HCT116 (cell line): Measurements from ENCODE around the gene DDX39A. TPM values are rescaled to one million over a fixed set of nuclear protein-coding genes. Genes with fewer than 3 reads are reported as not detected.
A peak's percentile ranks its signal among the peaks of the same experiment; 100 is the strongest.

ENCODE experiments used
- ATAC-seq: fragments of 200-7000 bp; cut with Tn5 transposase; 2 replicates; pipeline ENCODE4 v1.9.1; 2020; ENCODE audit warnings: mild to moderate bottlenecking, moderate library complexity
- BruUV-seq: library from RNA; stranded (reverse); fragments of 400-500 nt; replicated peaks from 2 replicates; lab custom pipeline; 2021; lab: Mats Ljungman, UMichigan
- CTCF ChIA-PET: fragments of 300-600 bp; sonication (Branson Sonifier 250); formaldehyde crosslinking; loops from one replicate; lab custom pipeline; 2021; ENCODE audit warnings: antibody characterized with exemption; lab: Charles Lee
- POLR2A ChIA-PET: fragments of 300-600, 350-600 bp; sonication (Branson Sonifier 250); formaldehyde crosslinking; loops from one replicate; lab custom pipeline; 2021; ENCODE audit warnings: antibody characterized with exemption; lab: Charles Lee
- RAD21 ChIA-PET, 2 experiments: fragments of 300-600 bp; sonication (Branson Sonifier 250); formaldehyde crosslinking; loops; one replicate each; lab custom pipeline; 2023; ENCODE audit warnings: low total read pairs in 2 of 2; ENCODE audit not compliant: uncharacterized antibody in 2 of 2, unreplicated experiment in 2 of 2, low non-redundant PET in 1 of 2; lab: Charles Lee
- DNase-seq: peaks from one replicate; pipeline ENCODE4 v3.0.0-alpha.2; 2010; ENCODE audit warnings: low read depth, low spot score
- H2AFZ ChIP-seq: fragments of 200-600 bp; shearing (Covaris generic), sonication (generic); 2 replicates; pipeline ENCODE4 v1.6.1; 2017; ENCODE audit warnings: low read depth, mixed run types, mixed read lengths, antibody characterized with exemption, low read length; ENCODE audit not compliant: poor library complexity, severe bottlenecking
- H3K27ac ChIP-seq: 2 replicates; pipeline ENCODE4 v1.5.1; 2012; ENCODE audit warnings: low read depth, low read length
- H3K27me3 ChIP-seq: fragments of 200-600 bp; sonication (generic); 2 replicates; pipeline ENCODE4 v1.6.1; 2016; ENCODE audit warnings: mixed run types, low read length, mixed read lengths; ENCODE audit not compliant: insufficient read depth
- H3K36me3 ChIP-seq, 2 experiments: fragments of 200-500 bp in 1 of 2; fragments of 200-600 bp in 1 of 2; sonication (Bioruptor generic) in 1 of 2; sonication (generic) in 1 of 2; 2 replicates each; pipeline versions ENCODE4 v1.5.1 to v1.6.1; 2014 to 2016; ENCODE audit warnings: low read length in 2 of 2, inconsistent platforms in 1 of 2, mixed read lengths in 1 of 2, mixed run types in 1 of 2; ENCODE audit not compliant: insufficient read depth in 2 of 2, control insufficient read depth in 1 of 2
- H3K4me1 ChIP-seq, 2 experiments: fragments of 200-600 bp in 1 of 2; sonication (generic) in 1 of 2; 2 replicates each; pipeline versions ENCODE4 v1.5.1 to v1.6.1; 2012 to 2017; ENCODE audit warnings: low read length in 2 of 2, inconsistent platforms in 1 of 2, mild to moderate bottlenecking in 1 of 2, mixed read lengths in 1 of 2, mixed run types in 1 of 2, moderate library complexity in 1 of 2; ENCODE audit not compliant: insufficient read depth in 2 of 2, control insufficient read depth in 1 of 2
- H3K4me2 ChIP-seq: fragments of 200-600 bp; sonication (generic); 2 replicates; pipeline ENCODE4 v1.6.1; 2017; ENCODE audit warnings: mixed run types, low read length, mixed read lengths
- H3K4me3 ChIP-seq, 2 experiments: fragments of 200-600 bp in 1 of 2; sonication (generic) in 1 of 2; replicated peaks in 1 of 2; 2 replicates each; pipeline ENCODE4 v1.5.1; 2011 to 2016; ENCODE audit warnings: low read length in 2 of 2, control low read depth in 1 of 2, low read depth in 1 of 2, mild to moderate bottlenecking in 1 of 2, mixed read lengths in 1 of 2, mixed run types in 1 of 2
- H3K79me2 ChIP-seq: fragments of 200-600 bp; sonication (generic); 2 replicates; pipeline ENCODE4 v1.6.1; 2017; ENCODE audit warnings: mild to moderate bottlenecking, mixed run types, low read length, moderate library complexity, mixed read lengths; ENCODE audit not compliant: insufficient read depth
- H3K9ac ChIP-seq: fragments of 200-600 bp; sonication (generic); 2 replicates; pipeline ENCODE4 v1.6.1; 2016; ENCODE audit warnings: low read length, mixed read lengths
- H3K9me2 ChIP-seq: fragments of 200-600 bp; sonication (generic), shearing (Covaris generic); 2 replicates; pipeline ENCODE4 v1.6.1; 2017; ENCODE audit warnings: mixed run types, mild to moderate bottlenecking, moderate library complexity; ENCODE audit not compliant: insufficient read depth
- H3K9me3 ChIP-seq, 2 experiments: fragments of 200-500 bp in 1 of 2; fragments of 200-600 bp in 1 of 2; sonication (Bioruptor generic) in 1 of 2; sonication (generic) in 1 of 2; 2 replicates each; pipeline ENCODE4 v1.6.1; 2014 to 2017; ENCODE audit warnings: low read length in 2 of 2, mixed read lengths in 2 of 2, inconsistent platforms in 1 of 2, low read depth in 1 of 2, mild to moderate bottlenecking in 1 of 2, mixed run types in 1 of 2, moderate library complexity in 1 of 2; ENCODE audit not compliant: control insufficient read depth in 1 of 2, insufficient read depth in 1 of 2
- H4K20me1 ChIP-seq: fragments of 200-600 bp; sonication (generic), shearing (Covaris generic); 2 replicates; pipeline ENCODE4 v1.6.1; 2017; ENCODE audit warnings: mixed run types, mild to moderate bottlenecking, moderate library complexity; ENCODE audit not compliant: insufficient read depth
- CEBPB ChIP-seq: IDR thresholded peaks from 2 replicates; pipeline ENCODE4 v1.6.1; 2012; ENCODE audit warnings: low read depth
- EGR1 ChIP-seq: IDR thresholded peaks from 2 replicates; pipeline ENCODE4 v1.6.1; 2012; ENCODE audit warnings: low read depth
- EZH2phosphoT487 ChIP-seq: fragments of 200-600 bp; IDR thresholded peaks from 2 replicates; pipeline ENCODE4 v1.6.1; 2018; ENCODE audit warnings: antibody characterized with exemption, borderline replicate concordance
- POLR2AphosphoS5 ChIP-seq: IDR thresholded peaks from 2 replicates; pipeline ENCODE4 v1.6.1; 2011; ENCODE audit warnings: mild to moderate bottlenecking, low read depth, low read length, moderate library complexity
- SIN3A ChIP-seq: IDR thresholded peaks from 2 replicates; pipeline ENCODE4 v1.6.1; 2012; ENCODE audit warnings: low read depth
- SP1 ChIP-seq: IDR thresholded peaks from 2 replicates; pipeline ENCODE4 v1.6.1; 2012; ENCODE audit warnings: low read depth
- SRF ChIP-seq: IDR thresholded peaks from 2 replicates; pipeline ENCODE4 v1.6.1; 2012; ENCODE audit warnings: low read depth
- ZFX ChIP-seq: fragments of 450-650 bp; IDR thresholded peaks from 2 replicates; pipeline ENCODE4 v1.6.1; 2017
- intact Hi-C: fragments of 100-400 bp; cut with micrococcal nuclease; formaldehyde crosslinking; loops from 2 replicates; pipeline ENCODE4 v1.10.0; 2022
- total RNA-seq: library from RNA; stranded (reverse); gene quantifications from one replicate; pipeline ENCODE4 v1.2.1, GENCODE V29; 2021; ENCODE audit not compliant: unreplicated experiment
- TF ChIP-seq, protein P1 (sequence below), 3 experiments: fragments of 200-600 bp in 1 of 3; sonication (generic) in 1 of 3; IDR thresholded peaks in 2 of 3; conservative IDR thresholded peaks in 1 of 3; 2 replicates each; pipeline ENCODE4 v1.5.1; 2012 to 2017; ENCODE audit warnings: low read depth in 2 of 3, low read length in 2 of 3, antibody characterized with exemption in 1 of 3, borderline replicate concordance in 1 of 3, control low read depth in 1 of 3, mild to moderate bottlenecking in 1 of 3, mixed read lengths in 1 of 3, mixed run types in 1 of 3, moderate library complexity in 1 of 3; ENCODE audit not compliant: insufficient read depth in 1 of 3

Gene DDX39A
- total RNA-seq, 1 experiment from 2014 or later: 152 TPM

DNA sequence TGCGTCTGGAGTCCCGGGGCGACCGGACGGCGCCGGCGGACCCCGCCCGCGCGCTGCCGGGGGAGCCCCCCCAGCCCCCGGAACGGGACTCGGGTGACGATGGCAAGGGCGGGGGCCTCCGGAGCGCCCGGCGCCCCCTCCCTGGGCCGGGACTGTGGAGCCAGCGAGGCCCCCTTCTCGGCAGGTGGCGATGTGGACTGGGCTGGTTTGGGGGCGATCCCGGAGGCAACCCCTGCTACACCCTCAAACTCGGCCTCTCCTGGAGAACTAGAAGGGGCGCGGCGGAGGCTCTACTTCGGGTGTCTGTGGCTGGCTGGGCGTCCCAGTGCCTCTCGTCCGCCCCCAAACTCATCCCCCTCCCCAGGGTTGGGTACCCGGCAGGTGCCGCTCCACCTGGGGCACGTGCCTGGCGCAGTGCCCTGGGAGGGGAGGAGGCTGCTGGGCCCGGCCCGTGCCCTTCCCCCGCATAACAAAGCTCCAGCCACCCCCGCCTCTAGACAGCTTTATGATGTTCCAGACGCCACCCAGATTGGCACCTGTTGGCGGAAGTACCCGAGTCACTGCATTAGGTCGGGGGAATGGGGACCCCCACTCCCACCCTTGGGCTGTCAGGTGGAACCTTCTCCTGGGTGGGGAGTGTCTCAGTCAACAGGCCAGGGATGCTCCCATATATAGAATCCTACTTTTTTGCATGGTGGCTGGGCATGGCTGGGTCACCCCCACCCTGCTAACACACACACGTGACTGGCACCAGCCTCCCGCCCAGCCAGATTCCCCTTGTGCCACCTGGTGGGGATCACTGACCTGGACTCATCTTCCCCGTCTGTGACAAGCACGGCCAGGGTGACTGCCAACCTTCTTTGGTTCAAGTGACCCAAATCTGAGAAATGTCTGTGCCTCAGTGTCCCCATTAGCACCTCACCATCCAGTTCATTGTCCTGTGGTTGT lies 14.7 kb upstream of the DDX39A start (continued):
- TF ChIP-seq EGR1: peak; percentile 83
- TF ChIP-seq EZH2phosphoT487: no peak
- TF ChIP-seq POLR2AphosphoS5: peak; percentile 46
- no peak for TF ChIP-seq SRF
- TF ChIP-seq SIN3A: peak; percentile 59; the same call in 1 of the 2 replicates

DNA sequence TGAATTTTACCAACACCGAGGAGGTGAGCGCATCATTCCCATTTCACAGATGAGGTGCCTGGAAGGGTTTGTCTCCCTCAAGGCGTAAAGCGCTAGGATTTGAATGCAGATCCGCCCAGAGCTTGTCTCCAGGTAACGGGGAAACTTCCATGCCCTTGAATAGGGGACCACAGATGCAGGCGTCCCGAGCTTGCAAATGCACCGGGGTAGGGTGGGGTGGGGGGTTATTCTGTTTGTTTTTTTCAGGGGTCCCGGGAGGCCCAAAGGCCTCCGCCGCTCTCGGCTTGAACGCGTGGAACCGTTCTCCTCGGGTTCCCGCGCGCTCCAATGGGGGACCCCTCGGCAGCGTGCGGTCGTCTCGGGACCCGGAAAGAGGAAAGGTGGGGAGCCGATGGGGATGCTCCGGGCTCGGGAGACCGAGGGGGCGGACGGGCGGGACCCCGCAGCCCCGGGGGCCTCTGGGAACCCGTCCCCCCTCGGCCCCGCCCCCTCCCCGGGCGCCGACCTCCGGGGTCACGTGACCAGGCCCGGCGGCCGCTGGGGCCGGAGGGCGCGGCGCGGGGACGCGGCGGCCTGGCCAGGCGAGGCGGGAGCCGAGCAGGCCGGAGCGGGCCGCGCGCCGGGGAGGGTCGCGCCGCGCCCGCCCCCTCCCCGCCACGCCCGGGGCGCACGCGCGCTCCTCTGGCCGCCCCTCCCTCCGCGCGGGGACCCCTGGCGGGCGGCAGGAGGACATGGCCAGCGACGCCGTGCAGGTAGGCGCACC lies 13.8 kb upstream of the DDX39A start, which contains the start of gene PKN1:
Gene PKN1, plus strand, starts transcription at position 516 of the 763 bp plus-strand sequence. Its CDS starts 216 bp downstream, at position 732.
- H3K9ac ChIP-seq: peak within 1 kb of the TSS; percentile 80
- intact Hi-C loops: loop anchor here (10.0 kb wide), 1 partner anchor 52 kb away; no protein-coding TSS in a partner anchor
- no peaks in the 10 kb centered on the region for H3K36me3 ChIP-seq
- peak within 1 kb of the TSS; percentile 95 for H3K27ac ChIP-seq
- ChIA-PET POLR2A (interaction anchor here (1.4 kb wide), 1 partner anchor 296 kb away, joined by 3 read pairs; the partner anchor contains the start of gene ASF1B), RAD21 (interaction anchor here in 1 of 2 experiments (0.6 kb wide), 1 partner anchor 297 kb away, joined by 6 read pairs; the partner anchor contains the start of gene ASF1B), CTCF (interaction anchor here (1.3 kb wide), 1 partner anchor 296 kb away, joined by 7 read pairs; the partner anchor contains the start of gene ASF1B)
- no TSS peak for BruUV-seq
- peaks cover 39% of the 10 kb centered on the region for H3K79me2 ChIP-seq
- H3K4me3 ChIP-seq: peak within 1 kb of the TSS; percentile 75 to 79
- no peak for DNase-seq
- TF ChIP-seq POLR2AphosphoS5 (peak; percentile 18; the same call in 1 of the 2 replicates), EGR1 (peak; percentile 54; the same call in 1 of the 2 replicates), SIN3A (0 out of 2 replicates have a peak, but pooled peaks have one; percentile 36), CEBPB (no peak), SP1 (no peak), ZFX (peak; percentile 85; the same call in 1 of the 2 replicates)
- TF ChIP-seq, protein P1, sequence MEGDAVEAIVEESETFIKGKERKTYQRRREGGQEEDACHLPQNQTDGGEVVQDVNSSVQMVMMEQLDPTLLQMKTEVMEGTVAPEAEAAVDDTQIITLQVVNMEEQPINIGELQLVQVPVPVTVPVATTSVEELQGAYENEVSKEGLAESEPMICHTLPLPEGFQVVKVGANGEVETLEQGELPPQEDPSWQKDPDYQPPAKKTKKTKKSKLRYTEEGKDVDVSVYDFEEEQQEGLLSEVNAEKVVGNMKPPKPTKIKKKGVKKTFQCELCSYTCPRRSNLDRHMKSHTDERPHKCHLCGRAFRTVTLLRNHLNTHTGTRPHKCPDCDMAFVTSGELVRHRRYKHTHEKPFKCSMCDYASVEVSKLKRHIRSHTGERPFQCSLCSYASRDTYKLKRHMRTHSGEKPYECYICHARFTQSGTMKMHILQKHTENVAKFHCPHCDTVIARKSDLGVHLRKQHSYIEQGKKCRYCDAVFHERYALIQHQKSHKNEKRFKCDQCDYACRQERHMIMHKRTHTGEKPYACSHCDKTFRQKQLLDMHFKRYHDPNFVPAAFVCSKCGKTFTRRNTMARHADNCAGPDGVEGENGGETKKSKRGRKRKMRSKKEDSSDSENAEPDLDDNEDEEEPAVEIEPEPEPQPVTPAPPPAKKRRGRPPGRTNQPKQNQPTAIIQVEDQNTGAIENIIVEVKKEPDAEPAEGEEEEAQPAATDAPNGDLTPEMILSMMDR (IDR thresholded peaks at IDR 0.05 in 2 of 3, conservative IDR thresholded peaks at IDR 0.05 in 1 of 3; ENCODE audit: borderline replicate concordance in 1 of 3, insufficient read depth in 1 of 3, low read depth in 2 of 3, low read length in 2 of 3): 0 out of 6 replicates have a peak, but pooled peaks of 1 of the 3 experiments have one; percentile 7
- H3K27me3 ChIP-seq: no peaks in the 10 kb centered on the region
- H3K4me1 ChIP-seq: peaks cover 21 to 41% of the 10 kb centered on the region in 2 experiments
- no peaks in the 10 kb centered on the region for H3K9me3 ChIP-seq
- peak within 1 kb of the TSS; percentile 82 for H2AFZ ChIP-seq
- peak within 1 kb of the TSS; percentile 99 for H3K4me2 ChIP-seq
- H4K20me1 ChIP-seq: no peaks in the 10 kb centered on the region
- no peaks in the 10 kb centered on the region for H3K9me2 ChIP-seq
- peak; percentile 48 for ATAC-seq
